Camera-type eye (tissue), 1 donor: ENCODE measurements around the gene GUCA2B. TPM values are rescaled to one million over a fixed set of nuclear protein-coding genes. Genes with fewer than 3 reads are reported as not detected.

ENCODE experiments used
- total RNA-seq: library from RNA; depleted of rRNA; stranded (reverse); fragments of >200 nt; gene quantifications from one replicate; pipeline ENCODE4 v1.2.3, GENCODE V29; 2014

Gene GUCA2B
- not detected for total RNA-seq

DNA sequence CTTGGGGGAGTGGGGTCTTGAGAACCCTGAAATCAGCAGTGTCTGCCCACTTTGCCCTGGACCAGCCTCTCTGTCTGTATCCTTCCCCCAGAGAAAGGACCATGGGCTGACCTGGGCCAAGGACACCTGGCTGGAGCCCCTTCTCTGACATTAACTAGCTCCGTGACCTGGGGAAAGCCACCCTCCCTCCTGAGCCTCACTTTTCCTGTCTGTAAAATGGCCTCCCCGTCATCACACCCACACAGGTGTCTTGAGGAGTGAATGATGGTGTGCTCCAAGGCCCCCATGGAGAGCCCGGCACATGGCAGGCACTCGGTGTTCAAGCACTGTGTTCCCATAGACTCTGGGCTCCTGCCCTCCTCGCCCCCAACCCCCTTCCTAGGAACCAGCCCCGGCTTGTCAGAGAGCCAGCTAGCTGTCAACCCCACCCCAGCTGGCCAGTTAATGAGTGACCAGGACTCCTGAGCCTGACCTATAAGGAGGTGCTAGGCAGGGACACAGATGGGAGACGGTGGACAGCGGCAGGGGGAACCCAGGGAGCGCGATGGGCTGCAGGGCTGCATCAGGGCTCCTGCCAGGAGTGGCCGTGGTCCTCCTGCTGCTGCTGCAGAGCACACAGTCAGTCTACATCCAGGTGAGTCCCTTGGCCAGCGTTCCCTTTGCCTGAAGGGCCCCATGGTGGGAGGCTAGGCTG is at the start of gene GUCA2B:
Gene GUCA2B, plus strand, starts transcription at position 504 of the 694 bp plus-strand sequence. Its CDS starts 41 bp downstream, at position 545.

DNA sequence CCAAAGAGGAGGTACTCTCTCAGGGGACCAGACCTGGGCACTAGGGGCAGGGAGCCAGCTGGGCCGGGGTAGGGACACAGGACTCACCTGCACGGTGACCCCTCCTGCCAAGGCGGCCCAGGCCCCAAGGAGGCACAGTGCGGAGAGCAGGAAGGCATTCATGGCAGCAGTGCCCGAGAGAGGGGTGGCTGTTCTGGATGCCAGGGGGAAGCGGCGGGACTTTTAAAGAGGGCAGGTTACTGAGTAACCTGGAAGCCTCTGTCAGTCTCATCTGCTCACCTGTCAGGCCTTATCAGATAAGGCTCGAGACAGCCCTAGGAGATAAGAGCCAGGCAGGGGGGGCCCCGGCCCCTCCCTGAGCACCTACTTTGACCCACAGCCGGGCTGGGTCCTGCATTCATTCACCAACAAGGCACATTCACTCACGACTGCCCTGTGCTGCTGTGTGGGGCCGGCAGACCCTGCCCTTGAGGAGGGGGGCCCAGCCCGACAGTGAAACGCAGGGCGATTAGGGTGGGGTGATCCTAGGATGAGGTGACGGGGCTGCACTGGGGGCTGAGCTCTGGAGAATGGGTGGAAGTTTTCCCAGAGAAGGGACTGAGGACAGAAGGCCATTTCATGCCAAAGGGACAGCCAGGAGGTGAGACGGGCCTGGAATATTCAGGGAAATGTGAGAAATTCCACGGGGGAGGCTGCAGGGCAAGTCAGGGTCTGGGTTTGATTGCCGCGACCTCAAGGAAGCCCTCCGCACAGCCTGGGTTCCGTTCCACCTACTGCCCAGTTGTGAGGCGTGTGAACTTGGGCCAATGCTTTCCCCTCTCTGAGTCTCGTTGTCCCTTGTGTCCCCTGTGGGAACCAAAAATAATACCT is 11.6 kb downstream of the GUCA2B start, which contains the start of gene GUCA2A:
Gene GUCA2A, minus strand, starts transcription at position 195 of the 870 bp plus-strand sequence. Its CDS starts 33 bp downstream, at position 162.

Other genes starting within 250 kb of the GUCA2B start
- 4.7 TPM for gene HIVEP3, start 234.5 kb upstream of the GUCA2B start, total RNA-seq
- not detected for gene GUCA2A, start 11.3 kb downstream of the GUCA2B start, total RNA-seq
- 86.3 TPM for gene FOXJ3, start 181.8 kb downstream of the GUCA2B start, total RNA-seq
- gene RIMKLA, start 227.4 kb downstream of the GUCA2B start, total RNA-seq, result 8.2 TPM